GM21515 (cell line): ENCODE measurements around the gene LMNTD2.
A peak's percentile ranks its signal among the peaks of the same experiment; 100 is the strongest.
"Not testable (repeated sequence)": the region's sequence is repeated elsewhere in the genome, so short reads cannot be mapped to it uniquely, and the experiment has no call there.

Source experiments
- ATAC-seq: cut with Tn5 transposase; IDR thresholded peaks from one replicate; pipeline ENCODE4 v1.9.1; 2021; ENCODE audit not compliant: unreplicated experiment

Gene LMNTD2

GRCh38 chr11:516918-517685 lies 43.4 kb downstream of the LMNTD2 start:
- not testable (repeated sequence) for ATAC-seq

- no peak for ATAC-seq
Measured at GRCh38 chr11:516400-516799, 44.1 kb downstream of the LMNTD2 start.

GRCh38 chr11:515131-515530 lies 45.4 kb downstream of the LMNTD2 start:
- no peak for ATAC-seq

DNA sequence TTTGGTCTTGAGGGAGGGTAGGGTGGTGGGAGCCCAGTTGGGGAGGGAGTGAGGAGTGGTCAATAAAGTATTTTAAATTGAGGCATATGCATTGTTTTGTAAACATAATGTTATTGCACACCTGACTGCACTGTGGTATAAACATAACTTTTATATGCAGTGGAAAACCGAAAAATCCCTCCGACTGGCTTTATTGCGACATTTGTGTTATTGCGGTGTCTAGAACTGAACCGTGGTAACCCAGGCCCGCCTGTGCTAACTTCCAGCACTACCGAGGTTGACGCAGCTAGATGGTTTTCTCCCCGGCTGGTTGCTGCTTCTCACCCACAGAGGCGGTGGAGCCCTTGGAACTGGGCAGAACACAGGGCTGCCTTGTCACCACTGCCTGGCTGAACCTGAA lies 45.9 kb downstream of the LMNTD2 start:
- ATAC-seq, result no peak

- no peak for ATAC-seq
Measured at GRCh38 chr11:512761-513595, 47.6 kb downstream of the LMNTD2 start.

- no peak for ATAC-seq
Measured at GRCh38 chr11:508956-509355, 51.6 kb downstream of the LMNTD2 start.

DNA sequence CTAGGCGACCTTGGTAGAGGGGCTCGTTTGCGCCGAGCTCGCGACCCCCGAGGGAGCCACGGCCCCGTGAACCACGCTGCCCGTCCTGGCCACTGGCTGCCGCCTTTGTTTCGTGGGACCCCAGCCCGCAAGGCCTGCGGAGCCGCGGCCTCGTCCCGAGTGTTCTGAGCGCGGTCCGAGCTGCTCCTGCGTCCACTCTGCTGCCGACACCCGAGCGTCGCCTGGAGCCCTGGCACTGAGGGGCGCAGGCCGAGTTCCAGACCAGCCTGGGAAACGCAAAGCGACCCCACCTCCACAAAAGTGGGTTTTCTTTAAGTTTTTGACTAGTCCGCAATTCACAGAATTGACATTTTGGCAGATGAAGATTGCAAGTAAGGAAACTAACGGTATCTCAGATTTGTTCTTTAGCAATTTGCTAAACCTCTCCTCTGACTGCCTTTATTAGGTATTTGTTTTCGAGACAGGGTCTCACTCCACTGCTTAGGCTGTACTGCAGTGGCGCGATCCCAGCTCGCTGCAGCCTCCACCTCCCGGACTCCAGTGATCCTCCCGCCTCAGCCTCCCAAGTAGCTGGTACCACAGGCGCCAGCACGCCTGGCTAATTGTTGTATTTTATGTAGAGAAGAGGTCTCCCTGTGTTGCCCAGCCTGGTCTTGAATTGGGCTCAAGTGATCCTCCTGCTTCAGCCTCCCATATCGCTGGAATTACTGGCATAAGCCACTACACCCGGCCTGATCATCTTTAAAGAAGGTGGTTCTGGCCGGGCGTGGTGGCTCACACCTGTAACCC lies 52.6 kb downstream of the LMNTD2 start:
- no peak for ATAC-seq

DNA sequence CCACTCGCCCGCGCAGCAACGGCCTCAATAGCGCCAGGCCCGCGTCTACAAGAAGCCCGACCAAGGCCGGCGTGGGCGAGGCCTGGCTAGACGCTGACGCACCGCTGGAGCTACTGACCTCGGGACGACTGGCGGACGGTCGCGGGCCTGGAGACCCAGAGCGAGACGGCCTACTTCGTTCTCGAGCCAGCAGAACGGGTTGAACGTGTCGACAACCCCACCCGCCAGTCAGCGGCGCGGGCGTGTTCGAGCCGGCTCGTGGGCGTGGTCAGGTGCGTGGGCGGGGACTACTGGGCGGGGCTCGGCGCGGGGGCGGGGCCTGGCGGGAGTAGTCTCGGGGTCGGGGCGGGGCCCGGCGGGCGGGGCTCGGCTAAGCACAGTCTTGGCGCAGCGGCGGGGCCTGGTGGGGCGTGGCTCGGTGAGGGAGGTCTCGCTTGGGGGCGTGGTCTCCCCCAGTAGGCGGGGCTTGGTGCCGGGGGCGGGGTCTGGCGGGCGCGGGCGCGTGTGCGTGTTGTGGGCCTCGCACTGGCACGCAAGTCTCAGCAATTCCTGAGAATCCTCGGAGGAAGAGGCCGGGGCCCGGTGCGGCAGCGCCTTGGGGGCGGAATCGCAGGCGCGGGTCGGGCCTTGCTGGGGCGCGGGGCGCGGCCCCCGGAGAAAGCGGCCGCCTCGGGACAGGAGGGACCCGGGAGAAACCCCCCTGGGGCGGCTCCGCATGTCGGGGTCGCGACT lies 53.4 kb downstream of the LMNTD2 start, which contains the start of gene RNH1:
Gene RNH1, minus strand, starts transcription at position 248 of the 732 bp plus-strand sequence. CDS start 5,080 bp downstream, outside the sequence.
- peak; percentile 31 for ATAC-seq

- ATAC-seq, result peak; percentile 62
Measured at GRCh38 chr11:506238-506994, 54.1 kb downstream of the LMNTD2 start.

DNA sequence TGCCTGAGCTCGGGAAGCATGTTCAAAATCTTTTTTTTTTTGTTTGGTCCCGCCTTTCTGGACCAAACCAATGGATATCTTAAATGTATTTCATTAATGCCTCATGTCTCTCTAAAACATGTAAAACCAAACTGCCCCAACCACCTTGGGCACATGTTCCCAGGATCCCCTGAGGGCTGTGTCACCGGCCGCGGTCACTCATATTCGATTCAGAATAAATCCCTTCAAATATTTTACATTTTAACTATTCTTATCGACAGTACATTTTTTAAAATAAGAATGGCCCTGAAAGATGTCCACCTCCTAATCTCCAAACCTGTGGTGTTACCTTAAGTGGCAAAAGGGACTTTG lies 55.6 kb downstream of the LMNTD2 start:
- ATAC-seq, result no peak
